HG03135 (cell line): ENCODE measurements around the gene PTGR3.
"Not testable (repeated sequence)": the region's sequence is repeated elsewhere in the genome, so short reads cannot be mapped to it uniquely, and the experiment has no call there.

Source experiments
- ATAC-seq: cut with Tn5 transposase; IDR thresholded peaks from one replicate; pipeline ENCODE4 v1.9.1; 2021; ENCODE audit warnings: mild to moderate bottlenecking, moderate library complexity; ENCODE audit not compliant: unreplicated experiment

PTGR3 gene

DNA sequence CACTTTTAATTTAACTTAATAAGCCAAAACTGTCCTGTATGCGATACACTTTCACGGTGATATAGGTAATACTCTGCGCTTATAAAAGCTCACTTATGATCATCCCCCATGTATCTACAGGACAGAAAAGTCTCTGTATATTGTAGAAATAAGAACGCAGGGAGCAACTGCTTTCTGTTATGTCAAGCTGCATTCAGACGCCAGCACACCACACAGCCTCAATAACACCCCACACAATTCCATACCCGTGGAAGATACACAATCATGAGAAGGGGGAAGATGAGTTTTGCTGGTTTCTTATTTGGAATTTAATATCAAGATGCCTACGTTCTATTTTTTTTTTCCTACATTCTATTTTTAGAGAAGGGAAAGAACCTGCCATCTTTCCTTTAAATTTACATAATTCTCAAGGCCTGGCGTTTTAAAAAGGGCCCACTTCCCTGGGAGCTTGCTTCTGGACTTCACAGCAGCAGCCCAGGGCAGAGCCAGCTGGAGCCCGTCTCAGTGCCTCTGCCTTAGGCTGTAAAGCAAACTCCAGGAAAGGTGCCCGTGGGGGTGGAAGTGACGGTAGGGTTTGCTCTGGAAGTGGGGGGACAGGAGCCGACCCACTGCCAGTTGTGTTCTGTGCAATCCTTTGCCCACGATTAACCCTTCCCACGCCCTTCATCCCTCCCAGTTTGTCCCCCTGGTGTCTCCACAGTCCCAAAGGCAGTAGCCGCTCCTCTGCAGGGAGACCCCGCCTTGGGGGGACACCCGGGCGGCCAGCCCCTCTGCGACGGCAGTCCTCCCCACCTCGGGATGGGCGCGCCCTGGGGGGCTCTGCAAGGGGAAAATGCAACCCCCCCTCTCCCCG lies 5.3 kb downstream of the PTGR3 start:
- no peak for ATAC-seq

DNA sequence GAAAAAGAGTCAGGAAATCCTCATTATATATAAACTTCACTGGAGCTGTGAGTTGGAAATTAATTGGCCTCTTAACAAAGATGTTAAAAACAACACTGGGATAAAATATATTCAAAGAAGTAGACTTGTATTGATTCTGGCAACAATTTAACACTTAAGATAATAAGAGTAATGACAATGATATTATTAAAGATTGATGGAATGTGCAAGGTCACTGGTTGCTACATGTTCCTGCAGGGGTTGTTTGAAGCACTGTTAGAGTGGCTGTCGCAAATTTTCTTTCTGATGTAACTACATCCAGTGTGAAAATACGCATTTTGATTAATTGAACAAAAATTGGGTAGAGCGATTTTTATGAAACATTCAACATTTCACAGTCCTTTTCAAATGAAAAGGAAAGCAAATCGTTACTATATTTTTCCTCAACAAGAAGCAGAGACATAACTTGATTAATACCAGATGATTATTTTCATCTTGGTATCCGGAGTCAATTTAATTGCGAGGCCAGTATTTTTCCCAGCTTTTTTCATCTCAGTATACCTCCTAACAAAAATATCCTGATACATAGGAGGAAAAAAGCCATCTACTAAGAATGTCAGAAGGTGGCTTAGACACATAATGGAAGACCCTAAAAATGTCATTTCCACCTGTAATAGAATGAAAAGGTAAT lies 6.1 kb downstream of the PTGR3 start:
- ATAC-seq: no peak

GRCh38 chr18:75201282-75202270 lies 7.4 kb downstream of the PTGR3 start:
- no peak for ATAC-seq

GRCh38 chr18:75200605-75201280 lies 8.2 kb downstream of the PTGR3 start:
- no peak for ATAC-seq

GRCh38 chr18:75200071-75200470 lies 8.9 kb downstream of the PTGR3 start:
- ATAC-seq: no peak

- ATAC-seq: no peak
These were observed 9.6 kb downstream of the PTGR3 start for GRCh38 chr18:75199327-75199726.

DNA sequence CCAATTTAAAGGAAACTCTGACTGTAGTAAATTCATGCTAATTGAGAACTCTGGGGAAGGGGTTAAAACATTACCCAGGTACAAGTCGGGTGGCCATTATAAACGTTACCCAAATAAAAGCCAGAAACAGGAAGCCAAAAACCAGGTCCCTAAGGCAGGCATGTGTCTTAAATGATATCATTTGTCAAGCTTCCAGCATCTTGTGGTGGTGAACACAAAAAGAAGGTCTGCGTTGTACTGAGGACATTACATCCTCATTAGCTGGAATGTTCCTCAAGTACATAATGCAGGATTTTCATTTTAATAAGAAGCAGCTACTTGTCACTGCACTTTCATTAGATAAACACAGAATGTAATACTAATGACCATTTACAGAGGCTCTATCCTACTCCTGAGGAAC lies 10.9 kb downstream of the PTGR3 start:
- ATAC-seq: no peak

DNA sequence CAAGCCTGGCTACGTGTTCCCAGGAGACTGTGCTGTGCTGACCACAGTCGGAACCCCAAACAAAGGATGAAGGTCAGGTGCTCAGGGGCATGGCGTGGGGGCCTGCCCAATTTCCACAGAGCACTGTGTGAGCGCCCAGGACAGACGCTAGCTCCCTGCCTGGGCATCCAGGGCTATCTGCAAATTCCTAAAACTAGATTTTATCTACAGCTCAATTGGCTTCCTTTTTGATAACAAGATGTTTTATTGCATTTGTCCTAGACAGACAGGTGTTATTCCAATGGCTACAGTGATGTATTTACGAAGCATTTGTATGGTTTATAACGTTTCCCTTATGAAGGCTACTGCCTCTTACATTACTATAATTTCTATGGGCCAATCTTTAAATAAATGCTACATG lies 16.0 kb downstream of the PTGR3 start:
- ATAC-seq: no peak

DNA sequence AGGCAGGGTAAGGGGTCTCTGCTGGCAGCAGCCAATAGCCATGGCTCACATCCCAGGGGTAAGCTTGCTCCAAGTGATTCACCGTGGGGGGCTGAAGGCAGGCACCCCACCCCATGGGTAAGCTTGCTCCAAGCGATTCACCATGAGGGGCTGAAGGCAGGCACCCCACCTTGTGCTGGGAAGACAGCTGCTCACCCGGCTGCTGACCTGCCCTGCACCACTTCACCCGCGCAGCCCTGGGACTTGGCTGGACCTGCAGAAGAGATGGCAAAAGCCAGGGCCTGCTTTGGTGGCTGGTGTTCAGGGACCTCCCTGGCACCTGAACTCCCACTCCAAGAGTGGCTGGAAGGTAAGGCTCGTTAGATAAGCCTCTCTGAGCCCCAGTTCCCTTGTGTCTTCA lies 19.2 kb downstream of the PTGR3 start:
- ATAC-seq: no peak

DNA sequence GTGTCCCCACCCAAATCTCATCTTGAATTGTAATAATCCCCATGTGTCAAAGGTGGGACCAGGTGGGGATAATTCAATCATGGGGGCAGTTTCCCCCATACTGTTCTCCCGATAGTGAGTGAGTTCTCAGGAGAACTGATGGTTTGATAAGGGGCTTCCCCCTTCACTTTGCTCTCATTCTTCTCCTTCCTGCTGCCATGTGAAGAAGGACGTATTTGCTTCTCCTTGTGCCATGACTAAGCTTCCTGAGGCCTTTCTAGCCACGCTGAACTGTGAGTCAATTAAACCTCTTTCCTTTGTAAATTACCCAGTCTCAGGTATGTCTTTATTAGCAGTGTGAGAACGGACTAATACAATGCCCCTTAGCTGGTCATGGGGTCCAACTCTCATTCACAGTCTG lies 21.2 kb downstream of the PTGR3 start:
- ATAC-seq: not testable (repeated sequence)

- no peak for ATAC-seq
These were observed 23.5 kb downstream of the PTGR3 start for GRCh38 chr18:75185460-75185859.

DNA sequence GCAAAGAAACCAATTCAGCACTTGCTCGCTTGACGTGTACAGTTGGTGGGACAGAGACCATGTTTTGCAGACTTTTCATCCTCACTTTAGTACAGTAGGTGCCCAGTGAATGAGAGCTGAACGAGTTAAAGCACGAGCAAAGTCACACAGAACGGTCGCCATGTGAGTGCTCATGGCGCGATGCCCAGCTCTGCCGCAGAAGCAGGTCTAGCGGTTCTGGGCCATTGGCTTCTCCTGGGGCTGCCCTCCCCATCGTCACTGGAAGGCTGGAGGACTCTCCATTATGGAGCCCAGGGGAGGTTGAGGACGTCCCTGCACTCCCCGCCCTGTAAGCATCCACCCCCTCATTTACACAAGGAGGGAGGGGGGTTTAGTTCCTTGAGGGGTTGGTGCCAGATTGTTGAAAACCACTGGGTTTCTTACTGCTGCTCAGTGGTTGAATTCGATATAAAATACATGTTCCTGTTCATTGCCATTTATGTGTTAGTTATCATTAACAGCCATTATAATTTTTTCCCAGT lies 24.9 kb downstream of the PTGR3 start:
- no peak for ATAC-seq

GRCh38 chr18:75183524-75183923 lies 25.4 kb downstream of the PTGR3 start:
- no peak for ATAC-seq

DNA sequence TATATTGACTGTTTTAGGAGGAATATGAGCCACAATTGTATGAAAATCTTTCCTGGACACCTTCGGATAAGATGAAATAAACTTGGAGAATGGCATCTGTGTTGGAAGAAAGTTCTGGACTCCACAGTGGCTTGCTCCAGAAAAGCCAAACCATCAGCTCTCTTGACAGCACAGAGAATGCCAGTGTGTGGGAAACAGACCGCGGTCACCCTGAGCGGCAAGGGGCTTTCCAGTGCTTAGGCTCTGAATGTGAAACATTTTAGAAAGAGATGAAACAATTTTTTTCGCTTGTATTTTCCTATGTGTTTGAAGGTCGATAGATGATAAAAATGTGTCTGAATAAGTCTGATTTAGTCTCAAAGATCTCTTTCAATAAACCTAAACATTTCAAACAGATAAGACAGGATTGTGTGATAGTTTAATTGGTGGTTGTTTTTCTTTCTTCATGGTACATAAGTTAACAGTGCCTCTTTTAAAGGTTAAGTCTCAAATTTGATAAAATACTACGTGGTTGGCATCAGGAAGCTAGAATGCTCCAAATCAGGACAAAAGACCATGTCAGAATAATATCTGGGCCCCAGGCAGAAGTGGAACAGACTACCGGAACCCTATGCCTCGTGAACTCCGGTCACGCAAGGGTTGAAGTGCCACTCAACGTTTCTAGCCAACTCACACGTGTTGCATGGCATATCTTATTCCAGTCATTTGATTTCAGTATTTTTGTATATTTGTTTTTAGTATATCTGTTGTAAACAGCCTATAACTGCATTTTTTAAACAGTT lies 28.9 kb downstream of the PTGR3 start:
- no peak for ATAC-seq

DNA sequence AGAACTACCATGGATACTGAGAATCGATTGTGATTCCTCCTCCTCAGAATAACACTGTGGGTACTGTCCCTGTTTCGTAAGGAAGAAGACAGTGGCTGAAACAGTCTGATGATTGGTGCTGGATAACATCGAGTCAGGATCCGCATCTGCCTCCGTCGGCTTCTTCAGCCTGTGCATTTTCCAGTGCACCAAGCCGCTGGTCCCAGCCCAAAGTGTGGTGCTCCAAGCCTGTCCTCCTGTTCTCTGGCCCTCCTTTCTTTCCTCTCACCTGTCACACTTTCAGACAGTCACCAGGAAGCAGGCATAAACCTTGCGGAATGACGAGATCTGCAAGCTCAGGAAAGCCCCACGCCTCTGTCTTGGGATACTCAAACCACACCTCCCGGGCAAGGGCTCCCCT lies 30.6 kb downstream of the PTGR3 start:
- no peak for ATAC-seq

- ATAC-seq: no peak
These were observed 32.1 kb downstream of the PTGR3 start for GRCh38 chr18:75176849-75177248.

DNA sequence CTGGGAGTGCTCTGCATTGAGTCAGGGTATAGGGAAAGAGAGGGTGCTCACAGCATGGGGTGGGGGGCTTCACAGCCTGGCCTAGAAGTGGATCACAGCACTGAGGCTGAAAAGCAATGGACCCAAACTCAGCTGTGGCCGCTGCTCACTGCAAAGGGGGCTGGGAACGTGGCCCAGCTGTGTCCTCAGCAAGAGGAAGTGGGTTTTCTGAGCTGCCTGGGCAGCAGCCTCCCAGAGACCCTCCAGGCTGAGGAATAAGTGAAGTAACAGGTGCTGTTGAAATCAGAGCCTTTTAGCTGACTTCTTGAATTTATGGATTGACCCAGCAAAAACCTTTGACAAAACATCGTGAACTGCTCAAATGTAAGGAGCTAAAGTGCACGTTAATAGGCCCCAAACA lies 35.2 kb downstream of the PTGR3 start:
- ATAC-seq: no peak

- peak; percentile 99 for ATAC-seq
These were observed 35.9 kb downstream of the PTGR3 start for GRCh38 chr18:75173125-75173432.

DNA sequence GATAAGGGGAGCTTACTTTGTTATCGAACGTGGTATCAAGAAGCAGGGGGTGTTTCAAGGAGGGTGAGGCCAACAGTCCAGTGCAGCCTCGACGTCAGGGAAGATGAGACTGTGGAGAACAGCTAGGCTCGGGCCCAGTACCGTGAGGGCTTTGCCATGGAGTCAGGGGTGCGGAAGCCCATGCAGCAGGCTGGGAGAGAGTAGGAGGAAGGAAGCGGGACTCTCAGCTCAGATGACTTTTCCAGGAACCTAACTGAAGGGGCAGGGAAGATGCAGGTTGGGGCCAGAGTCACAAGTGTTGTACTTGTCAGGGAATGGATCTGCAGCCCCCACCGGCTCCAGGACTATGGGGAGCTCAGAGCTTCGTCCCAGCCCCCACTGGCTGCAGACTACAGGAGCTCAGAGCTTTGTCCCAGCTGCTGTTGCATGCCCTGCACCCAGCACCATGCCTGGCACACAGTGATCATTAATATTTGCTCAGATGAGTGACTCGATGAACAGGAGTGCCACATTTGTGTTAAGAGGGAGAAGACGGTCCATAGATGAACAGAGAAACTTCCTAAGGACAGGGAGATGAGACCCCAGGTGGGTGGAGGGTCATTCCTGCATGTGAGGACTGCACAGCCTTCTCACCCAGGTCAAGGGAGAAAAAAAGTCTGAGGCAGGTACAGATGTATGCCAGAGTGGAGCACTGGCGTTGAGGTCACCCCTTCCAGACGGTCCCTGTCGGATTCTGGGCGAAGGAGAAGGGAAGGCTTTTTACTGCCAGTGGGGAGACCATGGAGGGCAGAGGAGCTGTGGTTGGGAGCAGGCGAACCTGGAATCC lies 36.4 kb downstream of the PTGR3 start:
- peak; percentile 18 for ATAC-seq
